HG03135 (cell line): ENCODE measurements around the gene SLC2A9.

Experiments
- ATAC-seq: cut with Tn5 transposase; IDR thresholded peaks from one replicate; pipeline ENCODE4 v1.9.1; 2021; ENCODE audit warnings: mild to moderate bottlenecking, moderate library complexity; ENCODE audit not compliant: unreplicated experiment

Gene SLC2A9

DNA sequence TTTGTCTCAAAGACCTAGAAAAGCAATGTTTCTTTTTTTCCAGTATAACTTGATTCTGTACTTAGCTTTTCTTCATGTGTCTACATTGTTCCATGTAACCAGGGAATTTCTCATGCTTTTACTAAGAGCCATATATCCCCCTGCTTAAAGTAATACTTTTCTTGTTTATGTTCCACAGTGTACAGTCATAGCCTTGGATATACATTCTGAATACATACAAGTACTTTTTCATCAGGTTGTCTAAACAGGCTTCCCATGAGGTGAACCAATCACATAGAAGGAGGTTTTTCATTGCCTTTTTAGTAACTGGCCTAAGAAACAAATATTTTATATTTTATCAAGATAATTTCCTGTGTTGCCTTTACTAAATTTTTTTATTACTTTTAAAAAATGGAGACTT lies 52.8 kb downstream of the SLC2A9 start:
- ATAC-seq: no peak

DNA sequence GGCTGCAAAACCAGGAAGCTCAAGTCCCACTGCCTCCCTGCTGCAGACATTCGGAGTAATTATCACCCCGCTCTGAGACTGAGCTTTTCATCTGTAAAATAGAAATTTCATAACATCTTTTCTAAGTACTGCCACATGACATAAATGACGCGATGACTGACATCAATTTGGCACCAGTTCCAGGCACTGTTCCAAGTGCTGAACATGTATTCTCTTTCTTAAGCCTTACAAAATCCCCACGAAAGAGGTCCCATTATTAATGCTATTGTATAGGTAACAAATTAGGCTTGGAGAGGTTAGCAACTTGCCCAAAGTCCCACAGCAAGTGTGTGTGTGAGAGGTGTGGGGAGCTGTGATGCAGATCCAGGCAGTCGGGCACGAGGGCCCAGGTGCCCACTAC lies 56.4 kb downstream of the SLC2A9 start:
- ATAC-seq: no peak

DNA sequence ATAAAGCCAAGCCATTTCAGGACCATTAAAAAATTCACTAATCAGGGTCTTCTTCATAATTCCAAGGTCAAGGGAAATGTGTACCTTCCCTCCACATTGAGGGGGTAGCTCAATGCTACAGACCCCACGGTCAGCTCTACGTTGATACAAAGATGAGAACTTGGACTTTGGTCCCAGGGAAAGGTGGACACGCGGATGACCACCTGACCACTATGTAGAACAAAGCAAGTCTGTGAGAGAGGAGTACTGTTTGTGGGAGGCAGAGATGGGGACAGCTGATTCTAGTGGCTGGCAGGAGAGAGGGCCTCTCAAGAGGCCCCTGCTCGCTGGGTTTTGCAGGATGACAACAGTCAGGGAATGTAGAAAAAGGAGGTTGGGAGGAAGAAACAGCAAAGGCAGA lies 58.0 kb downstream of the SLC2A9 start:
- no peak for ATAC-seq

DNA sequence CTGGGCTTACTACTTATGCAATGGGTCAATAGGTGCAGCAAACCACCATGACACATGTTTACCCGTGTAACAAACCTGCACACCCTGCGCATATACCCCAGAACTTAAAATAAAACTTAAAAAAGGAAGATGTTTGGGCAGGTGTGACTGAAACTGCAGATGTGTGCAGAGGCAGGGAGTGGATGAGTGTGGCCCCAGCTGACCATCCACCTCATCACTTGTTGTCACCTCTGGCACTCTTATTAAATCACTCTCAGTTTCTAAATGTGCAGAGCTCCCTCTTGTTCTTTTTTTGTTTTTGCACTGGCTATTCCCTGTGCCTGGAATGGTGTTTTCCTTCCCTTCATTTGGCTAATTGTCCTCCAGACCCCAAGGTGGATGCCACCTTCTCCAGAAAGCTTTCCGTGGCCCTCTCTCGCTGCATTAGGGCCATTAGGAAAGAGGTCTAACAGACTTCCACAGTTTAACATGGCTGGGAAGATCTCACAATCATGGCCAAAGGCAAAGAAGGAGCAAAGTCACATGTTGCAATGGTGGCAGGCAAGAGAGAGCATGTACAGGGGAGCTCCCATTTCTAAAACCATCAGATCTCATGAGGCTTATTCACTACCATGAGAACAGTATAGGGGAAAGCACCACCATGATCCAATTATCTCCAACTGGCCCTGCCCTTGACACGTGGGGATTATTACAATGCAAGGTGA lies 58.5 kb downstream of the SLC2A9 start:
- ATAC-seq: no peak

DNA sequence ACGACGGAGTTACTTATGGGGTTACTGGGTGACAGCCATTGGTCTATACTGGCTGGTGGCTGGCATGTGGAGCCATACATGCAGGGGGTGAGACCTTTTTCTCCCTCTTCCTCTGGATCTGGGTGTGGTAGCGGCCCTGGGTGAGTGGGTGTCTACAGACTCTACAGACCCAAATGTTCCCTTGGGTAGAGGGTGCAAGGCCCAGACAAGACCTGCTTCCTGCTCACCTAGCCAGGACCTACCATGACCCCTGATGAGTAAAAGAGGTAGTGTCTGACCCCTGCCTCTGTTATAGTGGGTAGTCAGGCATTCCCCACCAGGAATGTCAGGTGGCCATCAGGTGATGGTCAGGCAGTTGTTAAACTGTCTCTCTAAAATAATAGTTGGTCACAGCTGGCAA lies 66.8 kb downstream of the SLC2A9 start:
- no peak for ATAC-seq

DNA sequence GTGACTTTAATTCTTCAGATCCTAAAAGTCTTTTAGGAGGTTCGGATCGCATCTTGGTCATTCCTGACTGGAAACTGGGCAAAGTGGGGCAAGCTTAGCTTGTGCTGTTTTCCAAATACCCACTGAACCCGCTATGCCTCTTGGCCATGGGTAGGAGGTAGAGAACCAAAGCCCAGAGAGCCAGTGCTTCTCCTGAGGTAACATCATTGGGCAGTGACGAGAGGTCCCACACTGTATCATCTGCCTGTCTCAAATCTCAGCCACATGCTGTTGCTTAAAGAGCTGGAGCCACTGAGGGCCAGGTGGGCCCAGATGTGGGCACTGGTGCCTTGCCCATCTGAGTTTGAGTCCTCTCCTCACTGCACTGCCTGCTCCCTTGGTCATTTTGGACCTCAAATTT lies 68.2 kb downstream of the SLC2A9 start:
- no peak for ATAC-seq

DNA sequence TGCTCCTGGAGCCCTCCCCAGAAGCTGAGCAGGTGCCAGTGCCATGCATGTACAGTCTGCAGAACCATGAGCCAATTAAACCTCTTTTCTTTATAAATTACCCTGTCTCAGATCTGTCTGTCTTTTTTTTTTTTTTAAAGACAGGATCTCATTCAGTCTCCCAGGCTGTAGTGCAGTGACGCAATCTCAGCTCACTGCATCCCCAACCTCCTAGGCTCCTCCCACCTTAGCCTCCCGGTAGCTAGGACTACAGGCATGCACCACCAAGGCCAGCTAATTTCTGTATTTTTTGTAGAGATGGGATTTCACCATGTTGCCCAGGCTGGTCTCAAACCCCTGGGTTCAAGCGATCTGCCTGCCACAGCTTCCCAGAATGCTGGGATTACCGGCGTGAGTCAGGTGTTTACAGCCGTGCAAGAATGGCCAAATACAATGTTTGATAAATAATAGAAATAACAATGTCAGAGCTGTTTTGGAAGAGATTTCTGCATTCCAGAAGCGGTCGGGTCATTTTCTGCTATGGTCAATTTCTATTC lies 68.8 kb downstream of the SLC2A9 start:
- ATAC-seq: no peak

DNA sequence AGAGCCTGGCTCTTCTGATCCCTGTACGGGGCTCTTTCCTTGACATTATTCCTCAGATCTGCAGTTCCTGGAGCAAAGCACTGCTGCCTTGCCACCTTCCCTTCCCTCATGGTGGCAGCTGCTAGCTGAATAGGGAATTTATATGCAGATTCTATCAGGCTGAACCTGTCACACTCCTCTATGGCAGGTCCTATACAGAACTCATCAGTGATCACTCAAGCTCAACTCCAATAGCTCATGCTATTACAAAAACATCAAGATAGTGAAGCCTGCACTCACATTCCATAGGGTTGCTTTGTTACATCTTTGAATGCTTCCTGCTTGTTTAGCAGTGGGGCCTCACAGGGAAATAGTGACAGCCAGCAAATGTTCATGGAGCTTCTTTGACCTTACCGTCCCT lies 71.7 kb downstream of the SLC2A9 start:
- ATAC-seq: no peak

DNA sequence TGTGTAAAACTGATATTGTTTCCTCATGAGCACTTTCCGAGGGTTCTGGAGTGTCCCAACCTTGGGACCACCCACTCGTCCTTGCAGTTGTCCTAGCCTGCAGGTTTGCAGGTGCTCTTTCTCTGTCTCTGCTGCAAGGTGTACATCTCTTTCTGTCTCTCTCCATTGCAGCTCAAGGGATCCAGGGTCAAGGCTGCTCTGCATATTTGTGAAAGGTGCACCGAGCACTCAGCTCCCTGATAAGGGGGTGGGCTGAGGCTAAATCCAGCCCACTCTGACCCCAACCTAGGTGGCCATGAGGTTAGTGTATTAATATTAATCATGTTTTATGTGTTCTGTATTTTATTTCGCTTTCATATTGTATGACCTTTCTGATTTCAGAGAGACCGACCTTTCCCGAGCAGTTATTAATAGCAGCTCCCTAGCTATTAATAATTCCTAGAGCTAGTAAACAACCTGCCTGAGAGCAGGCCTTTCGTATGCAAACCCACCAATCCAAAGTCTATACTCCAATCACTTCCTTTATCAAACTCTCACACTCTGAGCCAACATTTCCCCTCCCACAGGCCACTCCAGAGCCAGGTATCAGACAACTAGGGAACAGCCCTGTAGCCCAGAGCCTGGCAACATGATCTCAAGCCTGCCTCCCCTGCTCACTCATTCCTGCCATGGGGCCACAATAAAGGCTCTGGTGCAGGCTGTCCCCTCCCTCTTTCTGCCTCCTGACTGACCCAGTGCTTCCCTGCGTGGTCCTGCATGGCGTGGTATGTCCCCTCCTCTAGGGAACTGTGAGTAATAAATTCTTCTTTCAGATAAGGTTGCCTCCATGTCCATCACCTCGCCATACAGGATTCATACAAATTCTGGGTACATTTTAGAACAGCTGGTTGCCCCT lies 73.9 kb downstream of the SLC2A9 start:
- no peak for ATAC-seq

DNA sequence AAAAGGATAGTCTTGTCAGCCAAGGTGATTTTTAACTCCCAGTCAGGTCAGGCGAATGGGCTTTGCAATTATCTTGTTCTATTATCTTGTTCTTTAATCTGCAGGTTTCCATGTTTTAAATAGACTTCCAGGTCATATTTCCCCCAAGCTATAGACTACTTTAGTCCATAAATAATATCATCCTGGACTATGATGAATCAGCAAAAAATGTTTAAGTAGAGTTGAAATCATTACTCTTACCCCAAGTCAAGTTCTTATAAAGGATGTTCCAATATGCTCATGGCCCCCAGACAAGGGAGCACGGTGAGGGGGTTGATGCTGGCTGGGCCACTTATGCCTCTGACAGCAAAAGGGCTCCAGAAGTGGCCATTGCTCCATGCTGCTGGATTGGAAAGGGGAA lies 75.1 kb downstream of the SLC2A9 start:
- ATAC-seq: no peak

DNA sequence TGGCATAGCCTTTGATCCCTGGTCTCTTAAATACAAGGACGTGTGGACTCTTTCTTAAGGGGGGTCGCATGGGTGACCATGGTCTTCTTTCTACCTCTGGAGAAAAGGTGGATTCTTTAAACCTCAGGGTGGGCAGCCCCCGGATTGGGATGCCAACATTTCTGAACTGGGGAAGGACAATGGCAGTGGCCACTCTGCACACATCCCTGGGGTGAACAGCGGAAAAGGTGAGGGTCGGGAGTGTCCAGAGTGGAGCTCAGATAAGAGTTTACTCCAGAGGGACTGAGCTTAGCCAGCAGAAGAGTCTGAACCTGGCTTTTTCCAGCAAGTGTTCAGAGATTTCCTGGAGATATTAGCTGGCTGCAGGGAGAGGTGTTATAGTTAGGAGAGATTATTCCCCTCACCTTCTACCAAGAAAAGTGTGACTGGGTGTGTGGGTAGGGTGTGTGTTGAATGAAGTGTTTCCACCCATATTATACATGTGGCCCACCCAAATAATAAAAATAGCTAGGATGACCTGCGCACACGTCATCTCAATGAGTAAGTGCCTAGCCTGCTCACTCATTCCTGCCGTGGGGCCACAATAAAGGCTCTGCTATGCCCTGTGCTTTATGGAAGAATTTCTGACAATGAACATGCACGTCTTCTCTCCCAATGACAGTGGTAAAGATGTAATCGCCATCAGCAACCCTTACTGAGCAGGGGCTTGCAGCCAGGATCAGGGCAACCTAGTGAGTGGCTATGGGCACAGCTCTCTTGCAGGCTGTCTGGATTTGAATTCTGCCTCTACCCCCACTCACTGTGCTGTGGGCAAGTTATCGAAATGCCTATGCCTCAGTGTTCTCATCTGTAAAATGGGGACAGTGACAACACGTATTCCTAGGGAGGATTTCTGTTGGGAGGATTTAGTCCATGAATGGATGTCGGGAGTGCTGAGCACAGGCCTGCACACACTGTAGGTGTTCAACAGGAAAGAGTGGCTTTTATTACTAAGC lies 76.6 kb downstream of the SLC2A9 start:
- ATAC-seq: no peak

DNA sequence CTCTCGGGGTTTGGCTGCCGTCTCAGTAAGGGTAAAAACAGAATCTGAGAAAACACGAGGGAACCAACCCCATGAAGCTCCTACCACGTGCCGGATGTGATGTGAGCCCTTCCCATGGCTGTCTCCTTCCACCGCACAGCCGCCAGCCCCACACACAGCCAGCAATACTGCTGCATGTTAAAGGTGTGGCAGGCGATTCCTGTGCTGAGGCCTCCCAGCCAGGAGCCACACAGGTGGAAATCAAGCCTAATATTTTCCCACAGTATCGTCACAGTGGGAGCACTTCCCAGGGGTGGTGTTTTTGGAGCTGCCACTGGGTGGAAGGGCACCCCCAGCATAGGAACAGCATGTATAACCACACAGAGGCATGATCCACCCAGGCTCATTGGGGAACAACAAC lies 77.5 kb downstream of the SLC2A9 start:
- ATAC-seq: no peak

DNA sequence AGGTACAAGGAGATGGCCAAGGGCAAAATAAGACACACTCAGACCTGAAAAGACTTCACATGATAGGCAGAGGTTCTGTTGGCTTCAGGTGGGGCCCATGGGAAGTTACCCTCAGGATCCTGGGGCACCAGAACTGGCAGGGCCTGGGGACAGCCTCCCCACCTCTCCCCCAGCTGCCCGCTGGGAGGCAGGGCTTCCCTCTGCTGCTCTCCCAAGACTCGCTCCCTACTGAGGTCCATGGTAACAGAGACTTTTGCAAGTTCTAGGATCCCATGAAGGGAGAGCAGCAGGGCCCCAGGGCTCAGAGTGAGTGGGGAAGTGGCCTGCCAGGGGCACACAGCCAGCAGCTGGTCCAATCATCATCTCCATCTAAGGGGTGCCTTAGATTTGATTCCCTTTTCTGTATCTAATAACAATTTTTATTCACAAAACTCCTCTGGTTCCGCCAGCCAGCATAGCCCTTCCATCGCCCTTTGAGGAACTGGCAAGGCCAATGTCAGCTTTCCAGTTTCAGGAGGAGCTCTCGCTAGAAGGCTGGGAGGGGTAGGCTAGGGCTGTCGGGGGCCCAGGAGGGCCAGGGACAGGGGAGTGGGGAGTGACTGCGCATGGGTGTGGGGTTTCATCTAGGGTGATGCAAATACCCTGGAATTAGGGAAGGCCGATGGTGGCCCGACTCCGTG lies 78.2 kb downstream of the SLC2A9 start:
- no peak for ATAC-seq

DNA sequence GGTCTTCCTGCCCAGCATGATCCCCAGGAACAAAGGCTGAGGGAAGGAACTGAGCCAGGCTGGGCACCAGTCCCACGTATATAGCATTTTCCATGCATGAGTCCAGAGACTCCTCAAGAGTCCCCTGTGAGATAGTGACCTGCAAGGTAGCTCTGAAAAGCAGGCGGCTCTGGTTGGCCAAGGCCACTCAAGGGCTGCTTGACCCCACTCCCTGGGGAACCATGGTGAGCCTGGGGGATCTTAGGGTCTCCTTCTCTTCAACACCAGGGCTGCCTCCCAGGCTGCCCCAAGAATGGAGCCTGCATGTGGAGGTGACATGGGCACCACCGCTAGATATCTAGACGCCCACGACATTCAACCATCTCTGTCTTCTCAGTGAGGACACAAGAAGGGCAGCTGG lies 79.2 kb downstream of the SLC2A9 start:
- ATAC-seq: no peak

DNA sequence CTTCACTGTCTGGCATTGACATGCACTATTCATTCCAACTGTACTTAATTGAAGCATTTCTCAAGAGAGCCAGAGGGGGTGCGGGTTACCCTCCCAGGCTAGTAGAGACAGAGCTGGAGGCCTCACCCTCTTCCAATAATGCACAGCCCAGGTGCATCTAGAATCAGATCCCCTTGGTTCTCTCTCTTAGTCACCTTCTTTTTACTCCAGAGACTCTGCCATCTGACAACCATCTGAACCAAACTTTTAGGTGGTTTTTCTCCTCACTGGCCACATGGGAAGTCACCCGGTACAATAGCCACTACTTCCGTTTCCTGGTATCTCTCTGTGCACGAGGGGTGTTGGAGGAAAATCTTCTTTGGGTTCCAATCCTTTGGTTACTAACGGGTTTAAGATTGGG lies 81.3 kb downstream of the SLC2A9 start:
- no peak for ATAC-seq

DNA sequence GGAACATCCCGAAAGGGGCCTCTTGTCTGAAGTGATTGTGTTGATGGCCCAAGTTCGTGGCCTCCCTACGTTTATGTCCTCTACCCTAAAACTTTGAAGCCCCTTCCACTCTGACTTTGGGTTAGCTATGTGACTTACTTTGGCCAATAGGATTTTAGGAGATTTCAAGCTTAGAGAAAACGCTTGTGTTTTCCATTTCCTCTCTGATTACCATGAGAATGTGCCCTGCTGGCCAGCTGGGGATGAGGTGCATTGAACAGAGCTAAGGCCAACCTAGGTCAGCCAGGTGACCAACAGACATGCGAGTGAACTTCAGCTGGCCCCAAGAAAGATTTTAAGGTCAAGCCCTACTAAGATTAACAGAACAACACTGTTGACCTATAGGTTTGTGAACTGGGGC lies 82.4 kb downstream of the SLC2A9 start:
- ATAC-seq: no peak

DNA sequence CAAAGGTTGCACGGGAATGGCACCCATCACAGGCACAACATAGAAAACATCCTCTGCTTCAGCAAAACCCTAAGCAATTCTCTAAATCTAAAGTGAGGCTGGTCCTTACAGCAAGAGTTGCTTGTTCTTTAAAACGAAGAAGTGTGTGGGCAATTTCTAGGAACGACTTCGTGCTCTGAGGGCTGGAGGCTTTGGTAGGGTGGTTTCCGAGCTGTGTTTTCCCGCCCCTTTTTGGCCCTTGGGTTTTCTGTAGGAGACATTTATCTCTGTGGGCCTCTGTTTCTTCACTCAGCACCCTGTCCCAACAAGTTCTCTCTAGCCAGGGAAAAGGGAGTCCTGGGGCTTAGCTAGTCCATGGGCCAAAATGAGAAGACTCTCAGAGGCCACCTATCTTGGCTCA lies 84.2 kb downstream of the SLC2A9 start:
- no peak for ATAC-seq

DNA sequence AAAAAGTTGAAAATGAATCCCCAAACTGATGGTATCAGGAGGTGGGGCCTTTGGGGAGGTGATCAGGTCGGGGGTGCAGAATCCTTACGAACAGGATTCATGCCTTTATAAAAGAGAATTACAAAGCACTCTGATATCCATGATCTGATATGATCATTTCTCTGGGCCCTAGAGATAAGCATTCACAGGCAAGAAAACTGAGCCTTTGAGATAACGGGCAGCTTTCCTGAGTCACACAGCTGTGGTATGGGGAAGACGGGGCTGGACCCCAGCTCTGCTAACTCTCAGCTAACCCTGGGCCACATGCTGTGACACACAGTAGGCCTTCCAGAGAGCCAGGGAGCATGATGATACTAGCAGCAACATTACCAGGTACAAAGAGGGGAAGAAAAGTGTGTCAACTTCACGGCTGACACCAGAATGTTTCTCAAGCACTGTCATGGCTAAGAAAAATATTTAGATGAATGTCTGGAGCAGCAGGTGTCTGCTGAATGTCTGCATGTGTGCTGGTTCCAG lies 85.1 kb downstream of the SLC2A9 start:
- no peak for ATAC-seq

DNA sequence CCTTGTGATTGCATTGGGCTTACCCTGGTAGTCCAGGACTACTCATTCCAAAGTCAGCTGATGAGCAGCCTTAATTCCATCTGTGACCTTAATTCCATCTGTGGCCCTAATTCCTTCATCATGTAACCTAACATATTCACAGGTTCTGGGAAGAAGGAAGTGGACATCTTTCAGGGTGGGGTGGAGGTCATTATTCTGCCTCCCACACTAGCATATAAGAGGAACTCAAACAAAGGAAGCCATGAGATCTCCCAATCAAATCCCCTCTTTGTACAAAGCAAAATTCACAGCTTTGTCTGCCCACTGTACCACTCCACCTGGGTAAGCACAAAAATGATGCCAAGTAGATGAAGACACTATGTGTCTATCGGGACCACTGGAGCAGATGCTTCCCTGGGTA lies 87.3 kb downstream of the SLC2A9 start:
- no peak for ATAC-seq

DNA sequence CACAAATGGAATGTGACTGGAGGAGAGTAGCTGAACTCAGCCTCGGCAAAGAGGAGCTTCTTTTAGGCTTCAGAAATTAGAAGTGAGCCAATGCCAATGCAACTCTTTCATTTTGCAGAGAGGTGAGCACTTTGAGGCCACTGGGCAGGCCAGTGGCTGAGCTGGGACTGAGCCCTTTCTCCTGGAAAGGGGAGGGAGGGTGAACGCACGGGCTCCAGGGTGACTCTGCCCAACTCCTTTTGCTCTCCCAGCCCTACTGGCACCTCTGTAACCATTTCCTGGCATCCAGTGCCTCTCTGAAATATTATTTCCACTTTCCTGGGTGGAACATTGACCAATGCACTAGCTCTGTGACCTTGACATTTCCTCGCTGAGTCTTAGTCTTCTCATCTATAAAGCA lies 88.1 kb downstream of the SLC2A9 start:
- ATAC-seq: no peak
